Measurements from ENCODE around the gene LPCAT1. TPM values are rescaled to one million over a fixed set of nuclear protein-coding genes. Genes with fewer than 3 reads are reported as not detected.

The LPCAT1 gene
- total RNA-seq, 1 donor from 2014 or later: 475 TPM

DNA sequence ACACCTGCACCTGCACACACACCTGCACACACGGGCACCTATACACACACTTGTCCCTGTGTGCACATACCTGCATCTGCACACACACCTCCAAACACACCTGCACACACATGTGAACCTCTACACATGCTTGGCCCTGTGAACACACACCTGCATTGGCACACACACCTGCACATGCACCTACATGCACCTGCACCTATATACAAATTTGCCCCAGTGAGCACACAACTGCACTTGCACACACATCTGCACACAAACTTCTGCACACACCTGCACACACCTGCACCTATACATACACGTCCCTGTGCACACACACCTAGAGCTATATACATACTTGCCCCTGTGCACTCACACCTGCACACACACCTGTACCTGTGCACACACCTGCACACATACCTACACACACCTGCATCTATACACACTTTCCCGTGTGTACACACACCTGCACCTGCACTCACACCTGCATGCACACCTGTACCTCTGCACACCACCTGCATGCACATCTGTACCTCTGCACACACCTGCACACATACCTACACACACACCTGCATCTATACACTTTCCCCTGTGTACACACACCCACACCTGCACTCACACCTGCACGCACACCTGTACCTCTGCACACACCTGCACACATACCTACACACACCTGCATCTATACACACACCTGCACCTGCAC, 21.5 kb upstream of the LPCAT1 start:
- H3K27me3 ChIP-seq (ENCODE audit: low read depth): no peaks in the 10 kb centered on the region
- TF ChIP-seq, protein P1, sequence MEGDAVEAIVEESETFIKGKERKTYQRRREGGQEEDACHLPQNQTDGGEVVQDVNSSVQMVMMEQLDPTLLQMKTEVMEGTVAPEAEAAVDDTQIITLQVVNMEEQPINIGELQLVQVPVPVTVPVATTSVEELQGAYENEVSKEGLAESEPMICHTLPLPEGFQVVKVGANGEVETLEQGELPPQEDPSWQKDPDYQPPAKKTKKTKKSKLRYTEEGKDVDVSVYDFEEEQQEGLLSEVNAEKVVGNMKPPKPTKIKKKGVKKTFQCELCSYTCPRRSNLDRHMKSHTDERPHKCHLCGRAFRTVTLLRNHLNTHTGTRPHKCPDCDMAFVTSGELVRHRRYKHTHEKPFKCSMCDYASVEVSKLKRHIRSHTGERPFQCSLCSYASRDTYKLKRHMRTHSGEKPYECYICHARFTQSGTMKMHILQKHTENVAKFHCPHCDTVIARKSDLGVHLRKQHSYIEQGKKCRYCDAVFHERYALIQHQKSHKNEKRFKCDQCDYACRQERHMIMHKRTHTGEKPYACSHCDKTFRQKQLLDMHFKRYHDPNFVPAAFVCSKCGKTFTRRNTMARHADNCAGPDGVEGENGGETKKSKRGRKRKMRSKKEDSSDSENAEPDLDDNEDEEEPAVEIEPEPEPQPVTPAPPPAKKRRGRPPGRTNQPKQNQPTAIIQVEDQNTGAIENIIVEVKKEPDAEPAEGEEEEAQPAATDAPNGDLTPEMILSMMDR (IDR thresholded peaks at IDR 0.05): no peak
- no peak overlapping the region for H3K27ac ChIP-seq
- H3K9me3 ChIP-seq: no peaks in the 10 kb centered on the region
- no peaks in the 10 kb centered on the region for H3K36me3 ChIP-seq
- ATAC-seq: no peak
- no peak overlapping the region for H3K4me3 ChIP-seq
- no peak for DNase-seq
- H3K4me1 ChIP-seq: peaks cover 38% of the 10 kb centered on the region
- intact Hi-C loops (cut with DNase I): no loop called here

DNA sequence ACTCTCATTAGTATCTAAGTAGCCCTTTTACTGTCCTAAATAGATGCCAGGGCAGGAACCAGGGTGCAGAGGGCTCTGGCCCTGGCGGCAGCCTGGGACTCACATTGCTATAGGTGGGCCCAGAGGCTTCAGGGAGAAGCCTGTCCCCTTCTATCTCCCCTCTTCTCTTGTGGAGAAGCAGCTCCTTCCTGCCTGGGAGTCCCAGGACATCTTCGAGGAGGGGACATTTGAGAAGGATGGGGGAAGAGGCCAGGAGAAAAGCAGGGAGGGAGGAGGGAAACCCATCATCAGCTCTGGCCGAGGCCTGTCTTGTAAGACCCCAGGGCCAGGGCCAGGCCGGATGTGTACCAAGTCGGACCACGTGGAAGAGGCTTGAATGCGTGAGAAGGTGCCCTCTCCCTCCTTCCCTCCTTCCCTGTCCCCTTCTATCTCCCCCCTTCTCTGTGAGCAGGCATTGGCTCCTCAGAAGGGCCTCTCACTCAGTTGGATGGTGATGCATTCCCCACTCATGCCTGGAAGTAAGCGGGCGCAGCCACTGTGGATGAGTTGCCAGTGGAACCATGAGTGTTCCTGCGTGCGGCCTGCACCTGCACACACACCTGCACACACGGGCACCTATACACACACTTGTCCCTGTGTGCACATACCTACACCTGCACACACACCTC, 20.7 kb upstream of the LPCAT1 start:
- Histone ChIP-seq H3K4me1 (peaks cover 38% of the 10 kb centered on the region), H3K4me3 (no peak overlapping the region), H3K27ac (peak overlapping the region; percentile 72), H3K9me3 (no peaks in the 10 kb centered on the region), H3K27me3 (ENCODE audit: low read depth) (no peaks in the 10 kb centered on the region), H3K36me3 (no peaks in the 10 kb centered on the region)
- intact Hi-C loops (cut with DNase I): no loop called here
- DNase-seq: peak; percentile 51
- ATAC-seq: no peak
- TF ChIP-seq, protein P1 (IDR thresholded peaks at IDR 0.05): no peak

DNA sequence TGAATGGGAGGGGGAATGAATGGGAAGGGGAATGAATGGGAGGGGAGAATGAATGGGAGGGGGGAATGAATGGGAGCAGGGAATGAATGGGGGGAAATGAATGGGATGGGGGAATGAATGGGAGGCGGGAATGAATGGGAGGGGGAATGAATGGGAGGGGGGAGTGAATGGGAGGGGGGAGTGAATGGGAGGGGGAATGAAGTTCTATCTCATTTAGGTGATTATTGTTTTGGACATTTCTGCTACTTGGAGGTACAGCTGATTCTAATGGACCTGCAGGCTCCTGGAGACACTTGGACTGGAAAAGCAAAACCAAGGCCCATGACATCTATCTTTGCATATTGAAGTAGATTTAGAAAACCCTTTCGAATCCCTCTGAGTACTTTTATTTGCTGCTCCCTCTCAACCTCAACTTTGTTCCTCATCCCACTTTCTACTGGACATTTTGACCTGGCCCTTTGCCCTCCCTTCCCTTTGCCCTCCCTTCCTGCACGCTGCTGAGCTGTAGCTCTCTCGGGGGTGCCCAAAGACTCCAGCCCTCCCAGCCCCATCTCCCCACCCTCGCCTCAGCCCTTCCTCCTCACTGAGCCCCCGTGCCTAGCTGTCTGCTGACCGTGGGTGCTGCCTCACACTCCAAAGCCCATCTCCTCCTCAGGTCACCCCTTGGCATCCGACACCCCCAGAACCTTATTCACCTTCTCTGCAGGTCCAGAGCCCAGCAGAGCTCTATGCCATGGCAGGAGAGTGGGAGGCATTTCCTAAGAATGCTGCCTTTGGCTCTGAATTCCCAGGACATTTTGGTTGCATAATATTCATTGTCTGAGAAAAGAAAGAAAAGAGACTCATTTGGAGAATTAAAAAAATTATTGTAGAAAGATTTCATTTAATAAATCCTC, 19.9 kb upstream of the LPCAT1 start:
- no peaks in the 10 kb centered on the region for H3K27me3 ChIP-seq (ENCODE audit: low read depth)
- intact Hi-C loops (cut with DNase I): no loop called here
- no peak for DNase-seq
- TF ChIP-seq, protein P1 (IDR thresholded peaks at IDR 0.05): no peak
- H3K4me3 ChIP-seq: no peak overlapping the region
- no peak for ATAC-seq
- H3K9me3 ChIP-seq: no peaks in the 10 kb centered on the region
- no peaks in the 10 kb centered on the region for H3K36me3 ChIP-seq
- peak overlapping the region; percentile 72 for H3K27ac ChIP-seq
- peaks cover 38% of the 10 kb centered on the region for H3K4me1 ChIP-seq

DNA sequence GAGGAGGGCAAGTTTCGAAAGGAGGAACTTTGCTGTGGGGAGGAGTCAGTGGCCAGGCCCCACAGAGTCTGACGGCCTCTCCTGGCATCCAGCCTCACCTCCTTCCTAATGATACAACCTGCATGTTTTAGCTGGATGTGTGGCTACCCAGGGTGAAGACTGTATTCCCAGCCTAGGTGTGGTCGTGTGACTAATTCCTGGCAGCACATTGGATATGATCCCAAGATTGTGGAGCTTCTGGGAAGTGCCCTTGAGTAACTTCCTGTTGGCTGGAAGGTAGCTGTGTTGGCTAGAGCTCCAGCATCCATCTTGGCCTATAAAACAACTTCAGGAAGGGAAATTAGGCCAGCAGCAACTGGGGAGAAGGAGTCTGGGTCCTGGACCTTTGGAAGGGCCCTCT, 19.0 kb upstream of the LPCAT1 start:
- ATAC-seq: peak; percentile 81 to 82
- no peaks in the 10 kb centered on the region for H3K9me3 ChIP-seq
- TF ChIP-seq, protein P1 (IDR thresholded peaks at IDR 0.05): no peak
- no peaks in the 10 kb centered on the region for H3K36me3 ChIP-seq
- peak; percentile 84 for DNase-seq
- H3K4me1 ChIP-seq: peaks cover 38% of the 10 kb centered on the region
- no peaks in the 10 kb centered on the region for H3K27me3 ChIP-seq (ENCODE audit: low read depth)
- no peak overlapping the region for H3K4me3 ChIP-seq
- intact Hi-C loops (cut with DNase I): no loop called here
- H3K27ac ChIP-seq: peak overlapping the region; percentile 74

- no peak for ATAC-seq
- no peaks in the 10 kb centered on the region for H3K27me3 ChIP-seq (ENCODE audit: low read depth)
Observed at GRCh38 chr5:1541702-1542400, 18.1 kb upstream of the LPCAT1 start.

More at GRCh38 chr5:1541702-1542400, 18.1 kb upstream of the LPCAT1 start:
- H3K4me1 ChIP-seq: peaks cover 40% of the 10 kb centered on the region
- TF ChIP-seq, protein P1 (IDR thresholded peaks at IDR 0.05): no peak
- peak overlapping the region; percentile 74 for H3K27ac ChIP-seq
- intact Hi-C loops (cut with DNase I): no loop called here
- H3K36me3 ChIP-seq: no peaks in the 10 kb centered on the region
- DNase-seq: no peak
- H3K9me3 ChIP-seq: no peaks in the 10 kb centered on the region
- no peak overlapping the region for H3K4me3 ChIP-seq

Data from lower lobe of right lung (tissue), 2 donors.